Stimulated activated CD8-positive, alpha-beta memory T cell treated with anti-CD3 and anti-CD28 coated beads, Interleukin-2, amount 100 ng/mL, for 1 hour (primary cell): ENCODE data around the gene BTBD19.
"Not testable (repeated sequence)": the region's sequence is repeated elsewhere in the genome, so short reads cannot be mapped to it uniquely, and the experiment has no call there.

Experiments
- DNase-seq, 2 donors: peaks; one replicate each; pipeline ENCODE4 v3.0.0-alpha.2; 2020; ENCODE audit warnings: low read depth in 2 of 2

Gene BTBD19

GRCh38 chr1:44828003-44828651 is 19.8 kb downstream of the BTBD19 start:
- no peak for DNase-seq

GRCh38 chr1:44828841-44829440 is 20.6 kb downstream of the BTBD19 start:
- no peak for DNase-seq

GRCh38 chr1:44829506-44830384 is 21.4 kb downstream of the BTBD19 start:
- no peak for DNase-seq

- DNase-seq = no peak
Measured at GRCh38 chr1:44830900-44831304, 22.6 kb downstream of the BTBD19 start.

GRCh38 chr1:44831516-44831915 is 23.2 kb downstream of the BTBD19 start:
- no peak for DNase-seq

- no peak for DNase-seq
Measured at GRCh38 chr1:44832056-44832705, 23.9 kb downstream of the BTBD19 start.

- no peak for DNase-seq
Measured at GRCh38 chr1:44834328-44834727, 26.0 kb downstream of the BTBD19 start.

GRCh38 chr1:44835738-44836675 is 27.7 kb downstream of the BTBD19 start:
- DNase-seq = peak; percentile 70 to 76

GRCh38 chr1:44838294-44838693 is 30.0 kb downstream of the BTBD19 start:
- DNase-seq = not testable (repeated sequence)

GRCh38 chr1:44839576-44839975 is 31.3 kb downstream of the BTBD19 start:
- no peak for DNase-seq

GRCh38 chr1:44842486-44842861 is 34.2 kb downstream of the BTBD19 start:
- DNase-seq = no peak

GRCh38 chr1:44842862-44843655 is 34.7 kb downstream of the BTBD19 start, which contains the start of gene PTCH2:
PTCH2 (minus strand) TSS chr1:44843253; CDS start chr1:44842932, 321 bp downstream.
- DNase-seq = no peak

- DNase-seq = no peak
Measured at GRCh38 chr1:44846985-44847384, 38.7 kb downstream of the BTBD19 start.

GRCh38 chr1:44847845-44848244 is 39.5 kb downstream of the BTBD19 start:
- DNase-seq = no peak

GRCh38 chr1:44848456-44849181 is 40.3 kb downstream of the BTBD19 start:
- DNase-seq = no peak

- no peak for DNase-seq
Measured at GRCh38 chr1:44849575-44850132, 41.3 kb downstream of the BTBD19 start.

- DNase-seq = no peak
Measured at GRCh38 chr1:44851308-44851707, 43.0 kb downstream of the BTBD19 start.

GRCh38 chr1:44853201-44853600 is 44.9 kb downstream of the BTBD19 start:
- no peak for DNase-seq

GRCh38 chr1:44854970-44855369 is 46.6 kb downstream of the BTBD19 start:
- DNase-seq = no peak
